GM21390 (cell line): Measurements from ENCODE around the gene MTMR3.

ENCODE experiments used
- ATAC-seq: cut with Tn5 transposase; IDR thresholded peaks from one replicate; pipeline ENCODE4 v1.9.1; 2021; ENCODE audit not compliant: unreplicated experiment

Gene MTMR3

DNA sequence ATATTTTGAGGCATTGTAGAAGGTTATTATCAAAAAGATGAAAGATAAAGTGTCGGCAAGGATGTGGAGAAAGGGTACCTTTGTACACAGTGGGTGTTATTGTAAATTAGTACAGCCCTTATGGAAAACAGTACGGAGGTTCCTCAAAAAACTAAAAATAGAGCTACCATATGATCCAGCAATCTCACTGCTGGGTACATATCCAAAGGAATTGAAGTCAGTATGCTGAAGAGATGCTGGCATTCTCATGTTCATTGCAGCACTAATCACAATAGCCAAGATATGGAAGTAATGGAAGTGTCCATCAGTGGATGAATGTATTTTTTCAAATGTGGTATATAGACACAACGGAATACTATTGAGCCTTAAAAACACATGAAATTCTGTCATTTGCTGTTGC lies 15.1 kb upstream of the MTMR3 start:
- no peak for ATAC-seq

DNA sequence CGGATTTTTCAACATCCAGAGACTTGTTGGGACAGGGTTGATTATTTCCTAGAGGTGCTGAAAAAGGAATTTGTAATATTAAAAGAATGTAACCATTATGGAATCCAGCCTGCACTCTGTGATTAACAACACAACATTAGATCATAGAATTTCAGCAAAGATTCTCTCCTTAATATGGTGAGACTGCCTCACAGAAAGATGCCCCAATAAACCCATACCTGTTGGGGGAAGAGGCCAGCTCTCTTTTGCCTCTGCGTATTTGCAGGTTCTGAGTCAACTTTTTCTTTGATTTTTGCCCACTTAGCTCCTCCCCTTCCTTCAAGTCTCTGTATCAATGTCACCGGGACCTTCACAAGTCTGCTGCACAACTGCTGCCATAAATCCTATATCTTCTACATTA lies 12.4 kb upstream of the MTMR3 start:
- ATAC-seq, result no peak

DNA sequence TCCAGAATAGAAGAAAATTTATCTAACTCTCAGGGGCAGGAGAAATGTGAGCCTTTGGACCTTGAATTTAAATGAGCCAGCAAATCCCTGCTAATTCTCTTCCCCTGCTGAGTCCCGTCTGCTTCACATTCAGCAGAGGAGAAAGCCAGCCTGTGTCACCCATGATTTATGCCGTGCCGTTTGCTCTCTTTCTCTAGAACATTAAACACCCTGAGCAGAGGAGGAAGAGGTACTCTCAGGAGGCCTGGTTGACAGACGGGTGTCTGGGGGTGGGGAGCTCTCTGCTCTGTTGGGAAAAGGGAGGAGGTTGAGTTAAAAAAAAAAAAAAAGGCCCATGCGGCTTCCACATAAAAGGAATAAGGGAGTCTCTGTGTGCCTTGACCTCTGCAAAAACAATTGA lies 11.3 kb upstream of the MTMR3 start:
- no peak for ATAC-seq

DNA sequence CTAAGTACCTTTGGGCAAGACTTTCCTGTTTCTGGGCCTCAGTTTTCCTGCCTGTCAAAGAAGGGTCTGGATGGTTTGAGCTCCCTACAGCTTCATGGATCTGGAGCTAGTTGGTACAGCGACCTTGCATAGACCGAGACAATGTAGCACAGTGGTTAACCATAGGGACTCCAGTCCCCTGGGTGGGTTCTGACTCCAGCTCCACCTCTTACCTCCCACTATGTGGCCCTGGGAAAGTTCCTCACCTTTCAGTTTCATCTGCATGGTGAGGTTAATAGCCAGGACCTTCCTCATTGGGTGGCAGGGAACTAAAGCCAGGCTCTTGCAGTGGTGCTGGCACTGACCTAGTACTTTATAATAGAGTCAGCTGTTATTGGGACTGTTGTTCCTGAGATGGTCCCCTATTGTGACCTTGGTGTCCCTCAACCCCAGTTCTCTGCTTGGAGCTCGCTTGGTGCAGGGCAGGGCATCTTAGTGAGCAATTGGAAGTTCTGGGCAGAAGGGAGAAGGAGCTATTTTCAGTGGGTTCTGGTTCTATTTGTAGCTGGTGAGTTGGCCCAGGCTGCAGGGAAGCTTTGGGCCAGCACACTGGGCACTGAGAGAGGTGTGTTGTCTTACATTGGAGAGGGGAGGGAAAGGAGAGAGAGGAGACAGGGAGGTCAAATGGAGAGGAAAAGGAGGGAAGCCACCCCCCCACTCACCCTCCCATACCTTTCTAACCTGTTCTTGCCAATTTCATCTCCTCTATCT lies 10.7 kb upstream of the MTMR3 start:
- no peak for ATAC-seq

DNA sequence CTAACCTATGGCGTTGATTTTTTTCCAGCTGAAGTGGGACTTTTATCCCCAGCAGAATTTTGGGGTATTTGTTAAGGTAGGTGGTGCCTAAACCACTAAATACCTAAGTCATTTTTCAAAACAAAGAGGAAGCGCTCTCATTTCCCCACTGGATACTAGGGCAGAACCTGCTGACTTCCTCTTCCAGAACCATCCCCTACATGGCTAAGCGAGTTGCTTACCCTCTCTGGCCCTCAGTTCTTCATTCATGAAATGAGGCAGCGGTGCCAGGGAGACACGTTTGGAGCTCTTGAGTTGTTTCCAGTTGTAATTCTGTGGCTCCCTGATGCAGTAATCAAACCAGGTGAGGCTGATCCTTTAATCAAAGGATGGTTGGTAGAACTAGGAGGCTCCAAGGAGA lies 10.0 kb upstream of the MTMR3 start:
- no peak for ATAC-seq

DNA sequence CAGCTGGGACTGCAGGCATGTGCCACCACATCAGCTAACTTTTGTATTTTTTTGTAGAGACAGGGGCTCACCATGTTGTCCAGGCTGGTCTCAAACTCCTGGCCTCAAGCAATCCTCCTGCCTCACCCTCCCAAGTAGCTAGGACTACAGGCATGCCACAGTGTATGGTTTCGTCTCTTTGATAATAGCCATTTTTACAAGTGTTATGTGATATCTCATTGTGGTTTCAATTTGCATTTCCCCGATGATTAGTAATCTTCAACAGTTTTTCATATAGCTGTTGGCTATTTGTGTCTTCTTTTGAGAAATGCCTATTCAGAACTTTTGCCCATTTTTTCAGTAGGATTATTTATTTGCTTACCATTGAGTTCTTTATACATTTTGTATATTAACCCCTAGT lies 9.0 kb upstream of the MTMR3 start:
- ATAC-seq, result no peak

DNA sequence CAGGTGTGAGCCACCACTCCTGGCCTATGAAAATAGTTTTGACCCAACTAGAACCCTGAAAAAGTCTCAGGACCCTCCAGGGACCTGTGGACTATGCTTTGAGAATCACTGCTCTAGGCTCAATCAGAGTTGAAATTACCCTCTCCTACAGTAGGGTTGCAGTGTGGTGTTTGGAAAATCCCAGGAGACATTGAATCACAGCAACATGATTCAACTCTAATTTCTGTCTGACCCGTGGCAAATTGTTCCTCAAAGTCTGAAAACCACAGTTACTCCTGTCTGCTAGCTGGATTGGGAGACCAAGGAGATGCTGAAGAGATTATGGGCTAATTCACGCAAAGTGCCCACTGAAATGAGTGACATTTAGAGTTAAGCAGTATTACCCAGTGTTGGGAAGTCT lies 5.4 kb upstream of the MTMR3 start:
- no peak for ATAC-seq

DNA sequence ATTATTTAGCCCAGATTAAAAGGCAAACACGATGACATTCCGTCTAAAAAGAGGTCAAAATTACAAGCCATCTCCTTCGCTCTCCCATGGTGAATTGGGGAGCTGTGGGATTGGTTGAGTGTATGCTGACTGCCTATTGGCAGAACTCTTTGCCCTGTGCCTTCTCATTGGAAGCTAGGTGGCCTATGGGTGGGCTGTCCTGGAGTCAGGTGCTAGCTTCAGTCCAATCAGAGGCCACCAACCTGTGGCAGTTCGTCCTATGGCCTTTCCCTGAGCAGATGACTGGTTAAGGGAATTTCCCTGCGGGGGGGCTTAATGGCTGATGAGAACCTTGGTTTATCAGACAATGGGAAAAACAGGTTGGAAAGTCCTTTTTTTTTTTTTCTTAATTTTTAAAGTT lies 3.2 kb upstream of the MTMR3 start:
- ATAC-seq, result no peak

DNA sequence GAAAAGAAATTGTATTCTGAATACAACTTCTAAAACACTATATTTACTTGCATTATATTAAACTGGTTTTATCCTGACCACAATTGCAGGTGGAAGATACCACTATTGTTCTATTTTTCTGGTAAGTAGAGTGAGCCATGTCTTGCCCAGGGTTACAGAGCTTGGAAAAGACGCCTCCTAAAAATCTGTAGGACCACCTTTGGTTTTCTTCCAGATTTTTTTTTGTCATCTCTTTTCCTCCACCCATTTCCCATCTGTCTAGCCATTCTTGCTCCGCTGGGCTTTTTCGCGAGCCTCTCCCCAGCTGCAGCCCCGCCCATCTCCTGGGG lies 294 bp upstream of the MTMR3 start:
- no peak for ATAC-seq

DNA sequence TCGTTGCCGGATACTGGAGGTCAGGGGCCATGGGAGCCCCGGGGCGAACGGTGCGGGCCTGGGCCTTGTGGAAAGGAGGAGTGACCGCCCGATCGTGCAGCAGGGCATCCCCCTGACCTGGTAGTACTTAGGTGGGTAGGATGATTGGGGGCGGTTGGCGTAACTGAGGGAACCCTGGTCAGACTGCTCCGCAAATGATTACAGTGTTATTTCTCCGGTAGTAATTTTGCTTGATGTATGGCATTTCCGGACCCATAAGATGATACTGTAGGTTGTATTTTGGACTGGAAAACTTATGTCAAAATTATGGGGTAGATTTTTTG lies 762 bp downstream of the MTMR3 start:
- ATAC-seq, result no peak

DNA sequence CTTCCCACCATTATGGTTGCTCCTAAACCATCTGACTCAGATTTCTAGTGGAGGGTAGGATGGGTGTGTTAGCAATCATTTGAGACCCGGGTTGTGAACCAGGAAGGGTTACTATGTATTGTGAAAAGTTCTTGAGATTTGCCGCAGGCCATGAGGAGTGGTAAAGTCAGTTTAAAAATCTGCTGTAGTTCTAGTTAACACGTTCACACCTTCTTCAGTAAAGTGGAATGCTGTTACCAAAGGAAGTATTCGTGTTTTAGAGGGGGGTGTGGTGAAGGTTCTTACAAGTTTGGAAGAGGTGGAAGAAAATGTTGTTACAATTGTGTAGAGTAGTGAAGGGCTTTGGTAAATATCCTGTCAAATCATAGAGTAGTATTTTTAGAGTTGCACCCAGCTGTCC lies 2.6 kb downstream of the MTMR3 start:
- ATAC-seq, result no peak

DNA sequence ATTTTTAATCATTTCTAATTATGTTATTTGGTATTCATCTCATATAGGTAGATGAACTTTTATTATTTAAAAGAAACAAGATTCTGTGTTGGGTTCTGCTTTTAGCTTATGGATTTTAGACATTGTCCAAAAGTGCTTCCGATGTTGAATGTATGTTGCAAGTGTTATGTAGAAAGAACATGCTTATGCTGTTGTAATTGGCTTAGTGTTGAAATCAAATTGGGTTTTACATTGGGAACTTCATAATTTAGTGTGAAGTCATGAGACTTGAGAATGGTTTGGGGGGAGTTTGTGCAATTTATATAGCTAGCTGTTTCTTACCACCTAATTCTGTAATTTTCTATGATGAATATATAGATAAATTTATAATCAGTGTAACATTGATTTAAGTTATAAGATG lies 3.6 kb downstream of the MTMR3 start:
- ATAC-seq, result no peak

DNA sequence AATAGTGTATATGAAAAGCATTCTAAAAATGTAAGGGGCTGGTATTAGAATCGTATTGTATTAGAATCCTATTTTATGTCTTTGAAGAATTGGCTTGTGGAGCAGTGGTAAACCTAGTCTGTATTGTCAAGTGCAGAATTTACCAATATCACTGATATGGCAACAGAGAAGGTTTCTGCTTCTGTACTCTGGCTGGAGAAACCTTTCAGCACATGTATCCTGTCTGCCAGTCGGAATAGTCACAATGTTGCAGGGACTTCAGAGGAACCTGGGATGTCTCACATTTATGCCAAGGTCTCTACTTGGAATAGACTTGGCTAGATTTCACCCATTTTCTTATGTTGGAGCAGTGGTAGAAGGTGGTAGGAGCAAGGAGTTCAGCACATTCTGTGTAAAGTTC lies 4.4 kb downstream of the MTMR3 start:
- ATAC-seq, result no peak

DNA sequence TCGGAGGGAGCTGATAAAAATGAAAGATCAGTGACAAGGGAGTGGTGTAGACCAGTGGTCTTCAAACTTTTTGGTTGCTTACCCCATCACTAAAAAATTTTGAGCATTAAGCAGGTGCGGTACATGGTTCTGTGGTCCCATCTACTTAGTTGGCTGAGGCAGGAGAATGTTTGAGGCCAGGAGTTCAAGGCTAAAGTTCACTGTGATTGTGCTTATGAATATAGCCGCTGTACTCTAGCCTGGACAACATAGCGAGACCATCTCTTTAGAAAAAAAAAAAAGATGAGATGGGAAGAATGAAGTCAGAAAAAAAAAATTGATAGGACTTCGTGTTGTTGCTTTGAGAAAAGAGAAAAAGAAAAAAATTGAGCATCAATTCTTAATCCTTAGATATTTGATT lies 7.8 kb downstream of the MTMR3 start:
- ATAC-seq, result no peak

DNA sequence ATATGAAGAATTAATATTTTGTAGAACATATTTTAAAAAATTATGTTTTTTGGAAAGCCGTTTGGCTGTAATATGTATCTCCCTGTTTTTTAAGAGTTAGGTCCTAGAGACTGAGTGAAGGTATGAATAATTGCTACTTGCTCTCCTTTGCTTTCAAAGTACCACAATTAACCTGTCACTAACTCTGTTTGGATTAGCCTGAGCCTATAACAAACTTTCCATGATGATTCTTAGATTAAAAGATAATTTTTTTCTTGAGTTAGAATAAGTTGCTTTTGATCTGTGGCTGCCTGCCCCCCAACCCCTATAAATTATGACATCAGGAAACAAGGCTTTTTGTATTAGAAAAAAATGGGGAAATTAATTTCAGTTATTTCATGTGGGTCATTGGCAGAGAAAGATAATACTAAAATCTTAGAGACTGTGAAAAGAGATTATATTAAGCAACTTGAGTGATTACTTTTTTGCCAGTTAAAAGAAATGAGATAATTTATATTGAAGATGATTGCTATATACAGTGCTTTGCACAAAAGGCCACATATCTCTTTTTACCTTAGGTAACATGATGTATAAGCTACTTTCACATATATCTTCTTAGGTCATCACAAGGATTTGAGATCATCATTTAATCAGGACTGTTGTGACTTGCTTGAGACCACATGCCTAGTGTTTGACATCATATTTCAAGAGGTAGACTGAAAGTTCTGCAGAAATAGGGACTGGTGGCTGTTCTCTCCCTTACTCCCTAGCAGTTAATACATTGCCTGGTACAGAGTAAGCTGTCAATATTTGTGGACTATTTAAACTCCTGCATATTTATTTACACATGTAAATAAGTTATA lies 9.6 kb downstream of the MTMR3 start:
- no peak for ATAC-seq

DNA sequence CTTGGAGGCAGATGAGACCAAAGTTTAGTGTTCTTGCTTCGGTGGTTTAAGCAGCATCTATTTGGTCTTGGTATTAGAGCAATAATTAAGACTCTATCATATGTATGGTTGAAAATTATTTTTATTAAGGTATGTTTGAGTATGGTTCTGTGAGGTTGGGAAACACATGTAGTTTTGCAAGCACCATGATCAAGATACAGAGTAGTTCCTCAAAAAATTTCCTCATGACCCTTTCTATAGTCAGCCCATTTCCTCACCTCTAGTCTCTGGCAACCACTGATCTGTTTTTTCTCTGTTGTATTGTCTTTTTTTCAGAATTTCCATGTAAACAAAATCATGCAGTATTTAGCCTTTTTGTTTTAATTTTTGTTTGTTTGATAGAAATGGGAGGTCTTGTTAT lies 18.4 kb downstream of the MTMR3 start:
- no peak for ATAC-seq

DNA sequence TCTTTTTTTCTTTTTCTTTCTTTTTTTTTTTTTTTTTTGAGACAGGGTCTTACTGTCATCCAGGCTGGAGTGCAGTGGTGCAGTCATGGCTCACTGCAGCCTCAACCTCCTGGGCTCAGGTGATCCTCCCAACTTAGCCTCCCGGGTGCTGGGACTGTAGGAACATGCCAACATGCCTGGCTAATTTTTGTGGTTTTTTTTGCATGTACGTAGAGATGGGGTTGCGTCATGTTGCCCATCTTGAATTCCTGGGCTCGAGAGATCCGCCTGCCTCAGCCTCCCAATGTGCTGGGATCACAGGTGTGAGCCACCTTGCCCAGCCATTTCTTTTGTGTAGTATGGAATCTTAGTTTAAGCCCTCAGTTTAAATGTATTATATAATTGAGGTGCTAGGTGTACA lies 20.4 kb downstream of the MTMR3 start:
- ATAC-seq, result no peak

DNA sequence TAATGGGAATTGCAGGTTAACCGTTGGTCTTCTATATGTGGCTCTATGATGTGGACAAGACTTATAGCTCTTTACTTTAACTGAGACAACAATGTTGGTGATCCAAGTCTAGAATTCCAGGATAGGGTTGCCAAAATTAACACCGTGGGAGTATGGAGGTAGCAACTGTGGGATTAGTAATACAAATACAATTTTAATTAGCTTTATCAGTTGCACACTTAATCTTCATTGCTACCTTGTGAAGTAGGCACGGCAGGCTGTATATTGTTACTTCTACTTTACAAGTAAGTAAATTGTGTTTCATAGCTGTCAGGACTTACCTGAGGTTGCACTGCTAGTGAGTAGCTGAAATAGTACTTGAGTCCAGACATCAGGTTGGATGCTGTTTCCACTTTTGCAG lies 21.0 kb downstream of the MTMR3 start:
- no peak for ATAC-seq

DNA sequence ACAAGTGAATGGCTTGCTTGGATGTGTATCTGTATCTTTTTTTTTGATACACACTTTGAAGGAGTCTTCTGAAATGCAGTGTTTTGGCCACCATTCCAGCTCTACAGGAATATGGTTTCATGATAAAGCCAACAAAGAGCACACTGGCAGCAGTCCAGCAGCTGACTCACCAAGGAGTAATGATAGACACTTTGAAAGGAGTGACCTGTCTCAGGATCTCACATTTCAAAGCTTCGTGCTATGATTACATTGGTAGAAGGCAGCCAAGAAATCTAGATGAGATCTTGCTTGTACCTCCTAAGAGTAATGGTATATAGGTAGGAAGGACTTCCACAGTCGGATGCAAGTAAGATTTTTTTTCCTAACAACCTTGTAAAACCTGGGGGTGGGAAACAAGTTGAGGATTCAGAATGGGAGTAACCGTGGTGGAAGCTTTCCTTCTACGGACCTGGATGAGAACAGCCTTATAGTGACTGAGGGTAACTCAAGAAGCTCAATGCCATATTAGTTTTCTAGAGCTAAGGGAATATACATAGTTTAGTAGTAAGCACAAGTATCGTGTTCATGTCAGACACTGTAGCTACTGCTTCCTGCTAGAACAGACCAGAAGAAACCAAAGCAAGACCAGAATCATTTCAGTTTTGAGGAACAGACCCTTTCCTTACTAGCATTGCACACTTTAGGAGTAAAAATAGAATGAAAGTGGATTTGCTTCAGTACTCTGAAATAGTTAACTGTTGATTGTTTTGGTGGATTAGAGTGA lies 25.0 kb downstream of the MTMR3 start:
- ATAC-seq, result no peak

DNA sequence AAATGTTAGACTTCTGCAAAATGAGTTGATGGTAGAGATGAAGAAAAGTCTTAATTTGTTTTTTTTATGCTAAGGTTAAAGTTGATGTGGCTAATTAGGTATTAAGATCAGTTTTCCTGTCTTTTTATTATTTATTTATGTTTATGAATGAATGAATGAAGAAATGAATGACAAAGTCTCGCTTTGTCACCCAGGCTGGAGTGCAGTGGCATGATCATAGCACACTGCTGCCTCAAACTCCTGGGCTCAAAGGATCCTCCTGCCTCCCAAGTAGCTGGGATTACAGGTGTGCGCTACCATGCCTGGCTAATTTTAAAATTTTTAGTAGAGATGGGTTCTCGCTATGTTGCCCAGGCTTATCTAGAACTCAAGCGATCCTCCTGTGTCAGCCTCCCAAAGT lies 29.2 kb downstream of the MTMR3 start:
- no peak for ATAC-seq

DNA sequence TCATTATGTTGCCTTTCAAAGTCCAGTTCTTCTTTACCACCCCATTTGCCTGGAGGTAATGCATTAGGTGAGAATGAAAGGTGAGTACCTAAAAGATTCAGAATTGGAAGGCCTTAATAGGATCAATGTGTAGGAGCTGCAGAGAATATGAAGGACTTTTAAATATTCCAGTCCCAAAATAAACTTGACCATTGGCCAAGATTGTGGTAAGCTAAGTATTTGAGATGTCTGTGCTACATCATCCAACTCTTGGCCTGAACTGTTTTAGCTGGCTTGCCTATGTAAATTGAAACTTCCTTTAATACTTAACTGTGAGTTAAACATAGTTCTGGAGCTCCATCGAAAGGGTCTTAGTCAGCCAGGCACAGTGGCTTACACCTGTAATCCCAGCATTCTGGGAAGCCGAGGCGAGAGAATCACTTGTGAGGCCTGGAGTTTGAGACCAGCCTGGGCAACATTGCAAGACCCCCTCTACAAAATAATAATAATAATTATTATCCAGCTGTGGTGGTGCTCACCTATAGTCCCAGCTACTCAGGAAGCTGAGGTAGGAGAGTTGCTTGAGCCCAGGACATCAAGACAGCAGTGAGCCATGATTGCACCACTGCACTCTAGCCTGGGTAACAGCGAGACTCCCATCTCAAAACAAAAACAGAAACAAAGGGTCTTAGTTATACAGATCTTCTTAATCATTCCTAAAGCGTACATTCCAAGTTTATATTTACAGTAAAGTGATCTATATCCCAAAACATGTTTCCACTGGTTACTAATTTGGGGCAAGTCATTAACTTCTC lies 29.8 kb downstream of the MTMR3 start:
- no peak for ATAC-seq
